ENCODE results near the gene PDE6H. TPM values are rescaled to one million over a fixed set of nuclear protein-coding genes. Genes with fewer than 3 reads are reported as not detected.

The PDE6H gene
- total RNA-seq, 2 donors from 2014 or later: not detected

GRCh38 chr12:14942196-14942931, 30.5 kb upstream of the PDE6H start:
- no peaks in the 10 kb centered on the region for H3K9me3 Mint-ChIP-seq
- TF ChIP-seq, protein P1, sequence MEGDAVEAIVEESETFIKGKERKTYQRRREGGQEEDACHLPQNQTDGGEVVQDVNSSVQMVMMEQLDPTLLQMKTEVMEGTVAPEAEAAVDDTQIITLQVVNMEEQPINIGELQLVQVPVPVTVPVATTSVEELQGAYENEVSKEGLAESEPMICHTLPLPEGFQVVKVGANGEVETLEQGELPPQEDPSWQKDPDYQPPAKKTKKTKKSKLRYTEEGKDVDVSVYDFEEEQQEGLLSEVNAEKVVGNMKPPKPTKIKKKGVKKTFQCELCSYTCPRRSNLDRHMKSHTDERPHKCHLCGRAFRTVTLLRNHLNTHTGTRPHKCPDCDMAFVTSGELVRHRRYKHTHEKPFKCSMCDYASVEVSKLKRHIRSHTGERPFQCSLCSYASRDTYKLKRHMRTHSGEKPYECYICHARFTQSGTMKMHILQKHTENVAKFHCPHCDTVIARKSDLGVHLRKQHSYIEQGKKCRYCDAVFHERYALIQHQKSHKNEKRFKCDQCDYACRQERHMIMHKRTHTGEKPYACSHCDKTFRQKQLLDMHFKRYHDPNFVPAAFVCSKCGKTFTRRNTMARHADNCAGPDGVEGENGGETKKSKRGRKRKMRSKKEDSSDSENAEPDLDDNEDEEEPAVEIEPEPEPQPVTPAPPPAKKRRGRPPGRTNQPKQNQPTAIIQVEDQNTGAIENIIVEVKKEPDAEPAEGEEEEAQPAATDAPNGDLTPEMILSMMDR (conservative IDR thresholded peaks at IDR 0.05): no peak

GRCh38 chr12:14946162-14946561, 26.7 kb upstream of the PDE6H start:
- Histone ChIP-seq H3K4me1 (ENCODE audit: control insufficient read depth, insufficient read depth, low read length) (peaks cover 9% of the 10 kb centered on the region), H3K36me3 (ENCODE audit: control insufficient read depth, insufficient read depth, low read length) (no peaks in the 10 kb centered on the region), H3K9me3 (ENCODE audit: control insufficient read depth, low read length) (no peaks in the 10 kb centered on the region), H3K27me3 (ENCODE audit: control insufficient read depth, insufficient read depth, low read length, poor library complexity, severe bottlenecking) (no peaks in the 10 kb centered on the region), H3K4me3 (ENCODE audit: low read length) (no peak overlapping the region), H3K9ac (ENCODE audit: extremely low read depth, low read length, poor library complexity, severe bottlenecking) (no peak overlapping the region), H3K27ac (ENCODE audit: low read depth, low read length) (no peak overlapping the region)
- no peaks in the 10 kb centered on the region for H3K27me3 Mint-ChIP-seq (ENCODE audit: insufficient read depth)
- TF ChIP-seq, protein P1 (conservative IDR thresholded peaks at IDR 0.05): no peak
- H3K36me3 Mint-ChIP-seq (ENCODE audit: low read depth): no peaks in the 10 kb centered on the region
- peaks cover 18% of the 10 kb centered on the region for H3K4me1 Mint-ChIP-seq
- no peak overlapping the region for H3K4me3 Mint-ChIP-seq
- 94 to 96% methylated on average over 2 of the region's 2 CpGs for WGBS, 2 experiments (ENCODE audit: insufficient coverage in 1 of 2, insufficient read length in 1 of 2)
- no peak for DNase-seq
- H3K9me3 Mint-ChIP-seq: no peaks in the 10 kb centered on the region
- no peak overlapping the region for H3K27ac Mint-ChIP-seq

More at GRCh38 chr12:14942196-14942931, 30.5 kb upstream of the PDE6H start:
- no peak overlapping the region for H3K4me3 Mint-ChIP-seq
- H3K4me1 Mint-ChIP-seq: peaks cover 3% of the 10 kb centered on the region
- Histone ChIP-seq H3K4me1 (ENCODE audit: control insufficient read depth, insufficient read depth, low read length) (no peaks in the 10 kb centered on the region), H3K9me3 (ENCODE audit: control insufficient read depth, low read length) (no peaks in the 10 kb centered on the region), H3K27me3 (ENCODE audit: control insufficient read depth, insufficient read depth, low read length, poor library complexity, severe bottlenecking) (no peaks in the 10 kb centered on the region), H3K4me3 (ENCODE audit: low read length) (no peak overlapping the region), H3K9ac (ENCODE audit: extremely low read depth, low read length, poor library complexity, severe bottlenecking) (no peak overlapping the region), H3K36me3 (ENCODE audit: control insufficient read depth, insufficient read depth, low read length) (no peaks in the 10 kb centered on the region), H3K27ac (ENCODE audit: low read depth, low read length) (no peak overlapping the region)
- no peak for DNase-seq
- no peaks in the 10 kb centered on the region for H3K36me3 Mint-ChIP-seq (ENCODE audit: low read depth)
- H3K27ac Mint-ChIP-seq: no peak overlapping the region
- WGBS, 2 experiments (ENCODE audit: insufficient coverage in 1 of 2, insufficient read length in 1 of 2): 93 to 100% methylated on average over 9 to 12 of the region's 12 CpGs
- no peaks in the 10 kb centered on the region for H3K27me3 Mint-ChIP-seq (ENCODE audit: insufficient read depth)

DNA sequence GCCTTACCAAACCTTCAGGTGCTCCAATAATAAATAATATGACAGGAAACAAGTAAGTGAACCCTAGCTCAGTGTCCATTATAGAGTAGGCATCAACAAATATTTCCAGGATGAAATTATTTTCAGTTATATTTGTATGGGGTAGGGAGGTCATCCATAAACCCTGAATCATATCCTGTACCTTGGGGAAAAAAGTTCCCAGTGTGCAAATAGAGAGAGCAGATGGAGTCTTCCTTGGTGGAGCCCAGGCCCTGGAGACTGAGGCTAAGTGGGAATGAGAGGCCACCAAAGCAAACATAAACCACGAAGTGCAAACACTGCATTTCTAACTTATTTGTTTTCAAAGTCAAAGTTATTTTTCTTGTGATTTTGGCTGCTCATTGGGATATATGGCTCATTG, 26.0 kb upstream of the PDE6H start:
- H3K4me1 ChIP-seq (ENCODE audit: control insufficient read depth, insufficient read depth, low read length): peaks cover 9% of the 10 kb centered on the region
- DNase-seq: no peak
- Mint-ChIP-seq H3K4me3 (no peak overlapping the region), H3K27ac (no peak overlapping the region), H3K9me3 (no peaks in the 10 kb centered on the region), H3K27me3 (ENCODE audit: insufficient read depth) (no peaks in the 10 kb centered on the region), H3K36me3 (ENCODE audit: low read depth) (no peaks in the 10 kb centered on the region), H3K4me1 (peaks cover 18% of the 10 kb centered on the region)
- H3K9ac ChIP-seq (ENCODE audit: extremely low read depth, low read length, poor library complexity, severe bottlenecking): no peak overlapping the region
- H3K27me3 ChIP-seq (ENCODE audit: control insufficient read depth, insufficient read depth, low read length, poor library complexity, severe bottlenecking): no peaks in the 10 kb centered on the region
- TF ChIP-seq, protein P1 (conservative IDR thresholded peaks at IDR 0.05): no peak
- WGBS, 2 experiments (ENCODE audit: insufficient coverage in 1 of 2, insufficient read length in 1 of 2): 91% methylated on average over 1 of the region's 1 CpG; no CpG with 5 or more reads in 1 of the 2 experiments
- H3K9me3 ChIP-seq (ENCODE audit: control insufficient read depth, low read length): no peaks in the 10 kb centered on the region
- no peaks in the 10 kb centered on the region for H3K36me3 ChIP-seq (ENCODE audit: control insufficient read depth, insufficient read depth, low read length)
- H3K4me3 ChIP-seq (ENCODE audit: low read length): no peak overlapping the region
- no peak overlapping the region for H3K27ac ChIP-seq (ENCODE audit: low read depth, low read length)

Measured in endodermal cell (in vitro differentiated cells).